ENCODE results near the gene TTC9.

DNA sequence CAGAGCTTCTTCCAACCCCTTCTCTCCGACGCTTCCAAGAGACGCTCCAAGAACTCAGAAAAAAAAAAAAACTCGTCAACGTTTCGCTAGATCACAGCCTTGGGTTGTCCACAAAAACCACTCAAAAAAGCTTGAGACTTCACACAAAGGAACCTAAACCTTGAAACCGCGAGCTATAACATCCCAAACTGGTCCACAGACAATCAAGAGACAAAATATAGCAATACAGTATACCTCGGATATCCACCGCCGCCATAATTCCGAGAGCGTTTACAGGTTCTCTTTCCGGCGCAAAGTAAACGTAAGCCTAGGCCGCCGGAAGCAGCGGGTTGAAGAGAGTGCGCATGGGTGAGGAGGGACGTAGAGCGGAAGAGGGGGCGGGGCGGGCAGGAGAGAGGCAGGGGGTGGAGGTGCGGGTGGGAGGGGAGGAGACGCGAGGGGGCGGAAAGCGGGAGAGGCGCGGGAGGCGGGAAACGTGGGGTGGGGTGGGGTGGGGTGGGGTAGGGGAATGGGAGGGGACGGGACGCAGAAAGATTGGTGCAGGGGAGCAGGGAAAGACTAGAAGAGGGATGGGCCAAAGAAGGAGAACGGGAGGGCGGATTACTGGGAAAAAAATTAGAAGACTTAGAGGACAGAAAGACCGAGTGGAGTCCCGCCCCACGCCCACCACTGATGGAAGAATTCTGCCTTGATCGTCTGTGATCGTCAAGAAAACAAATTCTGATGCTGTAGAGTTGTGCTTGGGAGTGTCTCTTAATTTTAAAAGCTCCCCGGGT is 41.1 kb upstream of the TTC9 start, which contains the start of gene MED6:
- TF ChIP-seq, protein P1, sequence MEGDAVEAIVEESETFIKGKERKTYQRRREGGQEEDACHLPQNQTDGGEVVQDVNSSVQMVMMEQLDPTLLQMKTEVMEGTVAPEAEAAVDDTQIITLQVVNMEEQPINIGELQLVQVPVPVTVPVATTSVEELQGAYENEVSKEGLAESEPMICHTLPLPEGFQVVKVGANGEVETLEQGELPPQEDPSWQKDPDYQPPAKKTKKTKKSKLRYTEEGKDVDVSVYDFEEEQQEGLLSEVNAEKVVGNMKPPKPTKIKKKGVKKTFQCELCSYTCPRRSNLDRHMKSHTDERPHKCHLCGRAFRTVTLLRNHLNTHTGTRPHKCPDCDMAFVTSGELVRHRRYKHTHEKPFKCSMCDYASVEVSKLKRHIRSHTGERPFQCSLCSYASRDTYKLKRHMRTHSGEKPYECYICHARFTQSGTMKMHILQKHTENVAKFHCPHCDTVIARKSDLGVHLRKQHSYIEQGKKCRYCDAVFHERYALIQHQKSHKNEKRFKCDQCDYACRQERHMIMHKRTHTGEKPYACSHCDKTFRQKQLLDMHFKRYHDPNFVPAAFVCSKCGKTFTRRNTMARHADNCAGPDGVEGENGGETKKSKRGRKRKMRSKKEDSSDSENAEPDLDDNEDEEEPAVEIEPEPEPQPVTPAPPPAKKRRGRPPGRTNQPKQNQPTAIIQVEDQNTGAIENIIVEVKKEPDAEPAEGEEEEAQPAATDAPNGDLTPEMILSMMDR (conservative IDR thresholded peaks at IDR 0.05), result no peak
- no peak for TF ChIP-seq EZH2 (IDR thresholded peaks at IDR 0.05; ENCODE audit: low read depth)

Data from PC-9 (cell line).